GM21381 (cell line): ENCODE data around the gene PAFAH1B1.
"Not testable (repeated sequence)": the region's sequence is repeated elsewhere in the genome, so short reads cannot be mapped to it uniquely, and the experiment has no call there.

Experiments
- ATAC-seq: cut with Tn5 transposase; IDR thresholded peaks from one replicate; pipeline ENCODE4 v1.9.1; 2021; ENCODE audit warnings: mild to moderate bottlenecking, moderate library complexity; ENCODE audit not compliant: unreplicated experiment

Gene PAFAH1B1

GRCh38 chr17:2687074-2687418 lies 93.6 kb downstream of the PAFAH1B1 start:
- ATAC-seq = no peak

- ATAC-seq = no peak
These were observed 95.2 kb downstream of the PAFAH1B1 start for GRCh38 chr17:2688351-2689342.

GRCh38 chr17:2689411-2690164 lies 96.1 kb downstream of the PAFAH1B1 start:
- ATAC-seq = no peak

- no peak for ATAC-seq
These were observed 97.0 kb downstream of the PAFAH1B1 start for GRCh38 chr17:2690165-2691068.

- no peak for ATAC-seq
These were observed 97.8 kb downstream of the PAFAH1B1 start for GRCh38 chr17:2691069-2691871.

- no peak for ATAC-seq
These were observed 98.7 kb downstream of the PAFAH1B1 start for GRCh38 chr17:2691965-2692780.

- no peak for ATAC-seq
These were observed 99.3 kb downstream of the PAFAH1B1 start for GRCh38 chr17:2692781-2693135.

- no peak for ATAC-seq
These were observed 100.3 kb downstream of the PAFAH1B1 start for GRCh38 chr17:2693561-2694380.

- no peak for ATAC-seq
These were observed 101.2 kb downstream of the PAFAH1B1 start for GRCh38 chr17:2694381-2695242.

GRCh38 chr17:2695243-2695960 lies 101.9 kb downstream of the PAFAH1B1 start:
- ATAC-seq = no peak

GRCh38 chr17:2695961-2696760 lies 102.7 kb downstream of the PAFAH1B1 start:
- ATAC-seq = no peak

GRCh38 chr17:2697611-2698162 lies 104.2 kb downstream of the PAFAH1B1 start:
- no peak for ATAC-seq

GRCh38 chr17:2699216-2699805 lies 105.9 kb downstream of the PAFAH1B1 start:
- ATAC-seq = not testable (repeated sequence)

- no peak for ATAC-seq
These were observed 106.6 kb downstream of the PAFAH1B1 start for GRCh38 chr17:2700030-2700490.

- ATAC-seq = no peak
These were observed 107.2 kb downstream of the PAFAH1B1 start for GRCh38 chr17:2700491-2701141.
